ENCODE measurements around the gene CD101. TPM values are rescaled to one million over a fixed set of nuclear protein-coding genes. Genes with fewer than 3 reads are reported as not detected.

CD101 gene
- total RNA-seq, 1 experiment from 2014 or later: 1.8 TPM

GRCh38 chr1:116968724-116969123, 32.8 kb upstream of the CD101 start:
- Histone ChIP-seq H3K9me3 (ENCODE audit: control insufficient read depth, low read depth, low read length) (peaks cover 4% of the 10 kb centered on the region), H4K8ac (replicated peaks; ENCODE audit: insufficient read length, low read depth, low read length) (no peak overlapping the region), H2BK15ac (ENCODE audit: low read depth, low read length) (no peak overlapping the region), H3K14ac (ENCODE audit: insufficient read depth, low read length) (no peak overlapping the region), H2BK5ac (ENCODE audit: insufficient read length, low read length) (no peak overlapping the region), H3K4ac (ENCODE audit: low read depth, low read length) (no peak overlapping the region), H3K79me2 (ENCODE audit: insufficient read depth, low read length) (no peaks in the 10 kb centered on the region), H4K5ac (ENCODE audit: insufficient read length, low read depth, low read length) (no peak overlapping the region), H2AFZ (ENCODE audit: low read length) (no peak overlapping the region), H3K27ac (ENCODE audit: insufficient read length, low read depth, low read length) (no peak overlapping the region), H3K56ac (ENCODE audit: insufficient read length, low read depth, low read length) (no peak overlapping the region), H3T11ph (ENCODE audit: low read length) (no peak overlapping the region), H2BK120ac (ENCODE audit: low read depth, low read length, poor library complexity, severe bottlenecking) (no peak overlapping the region), H3K23me2 (ENCODE audit: insufficient read length, low read depth, low read length, poor library complexity, severe bottlenecking) (no peaks in the 10 kb centered on the region), H2BK12ac (ENCODE audit: insufficient read length, low read depth, low read length) (no peak overlapping the region), H4K91ac (ENCODE audit: insufficient read length, low read depth, low read length) (no peak overlapping the region), H3K4me2 (ENCODE audit: insufficient read depth, insufficient read length, low read length) (no peak overlapping the region), H2AK5ac (ENCODE audit: insufficient read length, low read length) (no peak overlapping the region), H4K20me1 (ENCODE audit: control insufficient read depth, insufficient read depth, insufficient read length) (no peaks in the 10 kb centered on the region), H3K18ac (ENCODE audit: insufficient read length, low read depth, low read length) (no peak overlapping the region), H3K27me3 (ENCODE audit: insufficient read depth, low read length) (no peaks in the 10 kb centered on the region), H3K23ac (ENCODE audit: insufficient read length, low read depth, low read length) (no peak overlapping the region), H3K9ac (ENCODE audit: extremely low read depth, insufficient read length, low read length) (no peak overlapping the region), H3K79me1 (ENCODE audit: insufficient read depth, low read depth, low read length, poor library complexity, severe bottlenecking) (no peaks in the 10 kb centered on the region), H3K4me1 (ENCODE audit: insufficient read depth, low read length) (no peaks in the 10 kb centered on the region), H2BK20ac (ENCODE audit: low read depth, low read length, poor library complexity, severe bottlenecking) (no peak overlapping the region)
- H3K27ac Mint-ChIP-seq: no peak overlapping the region
- H3K9me3 Mint-ChIP-seq: peaks cover 9 to 11% of the 10 kb centered on the region in 2 experiments
- H3K4me1 Mint-ChIP-seq: peaks cover 0 to 4% of the 10 kb centered on the region in 2 experiments; a peak in 1 of 4 replicates
- no peak for DNase-seq
- H3K4me3 Mint-ChIP-seq: no peak overlapping the region
- WGBS (ENCODE audit: extremely low coverage, insufficient read length, low lambda C conversion rate): no CpG with 5 or more reads among the region's 3 CpGs
- TF ChIP-seq CTCF (conservative IDR thresholded peaks at IDR 0.05): no peak
- H3K36me3 Mint-ChIP-seq (ENCODE audit: insufficient read depth in 1 of 3, low read depth in 3 of 3): peaks cover 30 to 37% (median 35%) of the 10 kb centered on the region in 3 experiments
- H3K27me3 Mint-ChIP-seq (ENCODE audit: low read depth): no peaks in the 10 kb centered on the region

Data from H9 (cell line).